CD14-positive monocyte (primary cell): ENCODE results near the gene TREM2. TPM values are rescaled to one million over a fixed set of nuclear protein-coding genes. Genes with fewer than 3 reads are reported as not detected.
A peak's percentile ranks its signal among the peaks of the same experiment; 100 is the strongest.

Experiments used
- DNase-seq, 3 donors: peaks; one replicate each; pipeline ENCODE4 v3.0.0-alpha.2; 2011 to 2022
- H2AFZ ChIP-seq: 2 replicates; pipeline ENCODE4 v1.6.0; 2012; ENCODE audit warnings: mild to moderate bottlenecking, low read depth, low read length, inconsistent platforms; ENCODE audit not compliant: insufficient read depth, poor library complexity, severe bottlenecking
- H3K27ac ChIP-seq, 2 donors: 1 replicate in 1 of 2; 2 replicates in 1 of 2; pipeline ENCODE4 v1.5.1; 2012 to 2013; ENCODE audit warnings: low read length in 2 of 2, control low read depth in 1 of 2, inconsistent platforms in 1 of 2, low read depth in 1 of 2, mild to moderate bottlenecking in 1 of 2
- H3K27me3 ChIP-seq, 2 donors: one replicate each; pipeline versions ENCODE4 v1.6.0 to v1.6.1; 2011 to 2013; ENCODE audit warnings: low read length in 2 of 2; ENCODE audit not compliant: control insufficient read depth in 2 of 2, insufficient read depth in 2 of 2
- H3K36me3 ChIP-seq, 2 donors: replicated peaks in 1 of 2; 1 replicate in 1 of 2; 2 replicates in 1 of 2; pipeline versions ENCODE4 v1.5.1 to v1.6.1; 2012 to 2013; ENCODE audit warnings: low read length in 2 of 2, control low read depth in 1 of 2, inconsistent platforms in 1 of 2, mild to moderate bottlenecking in 1 of 2; ENCODE audit not compliant: insufficient read depth in 2 of 2, control insufficient read depth in 1 of 2
- H3K4me1 ChIP-seq, 2 donors: 1 replicate in 1 of 2; 2 replicates in 1 of 2; pipeline versions ENCODE4 v1.5.1 to v1.6.1; 2012 to 2013; ENCODE audit warnings: low read length in 2 of 2, control low read depth in 1 of 2, inconsistent platforms in 1 of 2, mild to moderate bottlenecking in 1 of 2, moderate library complexity in 1 of 2; ENCODE audit not compliant: insufficient read depth in 2 of 2, control insufficient read depth in 1 of 2
- H3K4me2 ChIP-seq: replicated peaks from 2 replicates; pipeline ENCODE3; 2012; ENCODE audit warnings: low read length, moderate library complexity, mild to moderate bottlenecking; ENCODE audit not compliant: poor library complexity, severe bottlenecking; ENCODE audit errors: extremely low read depth
- H3K4me3 ChIP-seq, 3 experiments: fragments of 200-600 bp in 1 of 3; sonication (generic) in 1 of 3; replicated peaks in 1 of 3; 1 replicate in 2 of 3; 2 replicates in 1 of 3; pipeline ENCODE4 v1.5.1; 2011 to 2013; ENCODE audit warnings: low read length in 3 of 3, mild to moderate bottlenecking in 3 of 3, control low read depth in 2 of 3, low read depth in 2 of 3, inconsistent platforms in 1 of 3, moderate library complexity in 1 of 3
- H3K79me2 ChIP-seq: 2 replicates; pipeline ENCODE4 v1.6.0; 2012; ENCODE audit warnings: mild to moderate bottlenecking, control low read depth, inconsistent platforms, low read length, moderate library complexity; ENCODE audit not compliant: insufficient read depth
- H3K9ac ChIP-seq: 2 replicates; pipeline ENCODE4 v1.6.0; 2017; ENCODE audit warnings: low read length, mild to moderate bottlenecking; ENCODE audit not compliant: insufficient read depth, poor library complexity, severe bottlenecking
- H3K9me3 ChIP-seq, 2 donors: replicated peaks in 1 of 2; 1 replicate in 1 of 2; 2 replicates in 1 of 2; pipeline versions ENCODE4 v1.5.1 to v1.6.1; 2012 to 2013; ENCODE audit warnings: low read length in 2 of 2, control low read depth in 1 of 2; ENCODE audit not compliant: control insufficient read depth in 1 of 2, insufficient read depth in 1 of 2
- H4K20me1 ChIP-seq: 2 replicates; pipeline ENCODE4 v1.6.0; 2012; ENCODE audit warnings: mild to moderate bottlenecking, low read length, control low read depth, moderate library complexity; ENCODE audit not compliant: insufficient read depth
- H3K27ac Mint-ChIP-seq, 7 donors: one replicate each; pipeline ENCODE4 v1.8.0; 2020; ENCODE audit warnings: mild to moderate bottlenecking in 7 of 7, mixed read lengths in 7 of 7, moderate library complexity in 6 of 7, inconsistent platforms in 2 of 7
- H3K27me3 Mint-ChIP-seq, 3 donors: one replicate each; pipeline ENCODE4 v1.8.0; 2021 to 2022; ENCODE audit warnings: low read depth in 3 of 3, mild to moderate bottlenecking in 3 of 3, mixed read lengths in 3 of 3, moderate library complexity in 3 of 3, inconsistent platforms in 1 of 3
- H3K36me3 Mint-ChIP-seq, 2 donors: one replicate each; pipeline ENCODE4 v1.8.0; 2020; ENCODE audit warnings: mixed read lengths in 2 of 2, inconsistent platforms in 1 of 2, mild to moderate bottlenecking in 1 of 2
- H3K4me1 Mint-ChIP-seq: one replicate; pipeline ENCODE4 v1.8.0; 2020; ENCODE audit warnings: mild to moderate bottlenecking, mixed read lengths
- H3K4me3 Mint-ChIP-seq, 2 donors: one replicate each; pipeline ENCODE4 v1.8.0; 2020; ENCODE audit warnings: mild to moderate bottlenecking in 2 of 2, mixed read lengths in 2 of 2, moderate library complexity in 1 of 2
- H3K9me3 Mint-ChIP-seq, 7 donors: one replicate each; pipeline ENCODE4 v1.8.0; 2020 to 2022; ENCODE audit warnings: mixed read lengths in 7 of 7, mild to moderate bottlenecking in 6 of 7, moderate library complexity in 6 of 7, inconsistent platforms in 2 of 7
- CTCF ChIP-seq: fragments of 200-600 bp; IDR thresholded peaks from one replicate; pipeline ENCODE4 v1.8.0; 2022; ENCODE audit warnings: antibody characterized with exemption, mild to moderate bottlenecking
- WGBS: methylation state at CpG from one replicate; pipeline ENCODE4 v1.1.5; 2013; ENCODE audit warnings: missing lambda C conversion rate; ENCODE audit not compliant: insufficient coverage; 5-methylcytosine and 5-hydroxymethylcytosine counted together
- intact Hi-C, 2 donors: fragments of 100-400 bp; cut with micrococcal nuclease; formaldehyde crosslinking; loops; one replicate each; pipeline versions ENCODE4 v1.15.0 to v1.15.1; 2023
- polyA plus RNA-seq, 3 donors: library from polyadenylated mRNA; depleted of rRNA in 1 of 3; unstranded in 2 of 3; stranded (reverse) in 1 of 3; fragments of 300-500 nt in 2 of 3; fragments of >200 nt in 1 of 3; fragmentation: Illumina TruSeq in 2 of 3; gene quantifications; 1 replicate in 2 of 3; 2 replicates in 1 of 3; pipeline ENCODE4 v1.2.3, GENCODE V29; 2012 to 2021

Gene TREM2
- polyA plus RNA-seq, 3 donors = 0.54 to 0.78 (median 0.56) TPM

- no peak overlapping the region for H3K4me3 ChIP-seq
- no peaks in the 10 kb centered on the region for H3K79me2 ChIP-seq
- peak overlapping the region; percentile 63 to 83 (median 75) for H3K27ac Mint-ChIP-seq
- H3K4me1 ChIP-seq = peaks cover 26 to 31% of the 10 kb centered on the region in 2 donors
- DNase-seq = peak; percentile 76 to 86 (median 85)
- peaks cover 28% of the 10 kb centered on the region for H3K4me1 Mint-ChIP-seq
- H3K4me2 ChIP-seq = no peak overlapping the region
- peak overlapping the region; percentile 34 to 47 for H3K27ac ChIP-seq
- peaks cover 0 to 2% of the 10 kb centered on the region in 2 donors for H3K36me3 Mint-ChIP-seq
- no peaks in the 10 kb centered on the region for H3K9me3 ChIP-seq
- intact Hi-C loops = no loop called here
- no peaks in the 10 kb centered on the region for H4K20me1 ChIP-seq
- peak overlapping the region; percentile 43 for H2AFZ ChIP-seq
- H3K36me3 ChIP-seq = no peaks in the 10 kb centered on the region
- peaks cover 3 to 14% (median 3%) of the 10 kb centered on the region in 3 donors for H3K27me3 Mint-ChIP-seq
- H3K27me3 ChIP-seq = no peaks in the 10 kb centered on the region
- H3K9ac ChIP-seq = no peak overlapping the region
- peaks cover 0 to 6% (median 3%) of the 10 kb centered on the region in 7 donors for H3K9me3 Mint-ChIP-seq
- no peak overlapping the region for H3K4me3 Mint-ChIP-seq
- 22% methylated on average over 4 of the region's 5 CpGs for WGBS
- TF ChIP-seq CTCF = no peak
These were observed 5.6 kb downstream of the TREM2 start for GRCh38 chr6:41157323-41157722.

- intact Hi-C loops = no loop called here
- H3K4me3 ChIP-seq = no peak overlapping the region
- Mint-ChIP-seq H3K9me3 (peaks cover 0 to 9% (median 5%) of the 10 kb centered on the region in 7 donors), H3K36me3 (peaks cover 0 to 2% of the 10 kb centered on the region in 2 donors), H3K27me3 (peaks cover 3 to 16% (median 3%) of the 10 kb centered on the region in 3 donors), H3K4me1 (peaks cover 23% of the 10 kb centered on the region), H3K27ac (peak overlapping the region; percentile 63 to 83 (median 75)), H3K4me3 (no peak overlapping the region)
- H3K27ac ChIP-seq = peak overlapping the region; percentile 34 to 47
- H3K36me3 ChIP-seq = no peaks in the 10 kb centered on the region
- peak overlapping the region; percentile 43 for H2AFZ ChIP-seq
- no peaks in the 10 kb centered on the region for H3K9me3 ChIP-seq
- peaks cover 21 to 26% of the 10 kb centered on the region in 2 donors for H3K4me1 ChIP-seq
- TF ChIP-seq CTCF = no peak
- H4K20me1 ChIP-seq = no peaks in the 10 kb centered on the region
- no peaks in the 10 kb centered on the region for H3K27me3 ChIP-seq
- DNase-seq = no peak
- WGBS = 97% methylated on average over 6 of the region's 6 CpGs
- H3K79me2 ChIP-seq = no peaks in the 10 kb centered on the region
- H3K9ac ChIP-seq = no peak overlapping the region
- H3K4me2 ChIP-seq = no peak overlapping the region
These were observed 6.1 kb downstream of the TREM2 start for GRCh38 chr6:41156771-41157170.
